CMK (cell line): ENCODE results near the gene APOC3.

ENCODE experiments used
- DNase-seq: peaks from one replicate; pipeline ENCODE4 v3.0.0-alpha.2; 2010; ENCODE audit warnings: low read depth

Gene APOC3

GRCh38 chr11:116879800-116880625 lies 50.3 kb downstream of the APOC3 start:
- peak; percentile 20 for DNase-seq

DNA sequence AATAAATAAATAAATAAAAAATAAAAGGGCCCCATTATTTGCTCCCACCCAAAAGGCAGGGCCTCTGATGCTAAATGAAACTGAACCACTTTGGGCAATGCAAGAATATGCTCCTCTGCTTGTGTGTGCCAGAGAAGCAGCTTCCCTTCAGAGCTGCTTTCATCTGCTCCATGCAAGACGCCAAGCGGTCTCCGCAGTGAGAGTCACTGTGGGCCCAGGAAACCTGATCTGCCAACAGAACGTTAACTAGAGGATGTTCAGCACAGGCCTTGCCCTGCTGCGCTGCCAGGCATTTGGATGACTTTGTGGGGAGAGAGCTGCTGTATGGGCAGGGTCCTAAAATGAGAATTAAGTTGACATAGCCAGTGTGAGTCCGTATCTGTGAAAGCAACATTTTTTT lies 51.4 kb downstream of the APOC3 start:
- DNase-seq = no peak

GRCh38 chr11:116882386-116882785 lies 52.7 kb downstream of the APOC3 start:
- no peak for DNase-seq
